KOPT-K1 (cell line): ENCODE data around the gene PASK.

Experiments used
- H3K27ac ChIP-seq: fragments of 200-600 bp; sonication (generic); 2 replicates; pipeline ENCODE4 v1.5.1; 2016; ENCODE audit warnings: antibody characterized with exemption, mild to moderate bottlenecking, low read depth, low read length; ENCODE audit not compliant: poor library complexity, severe bottlenecking
- H3K36me3 ChIP-seq: fragments of 200-600 bp; sonication (generic); 2 replicates; pipeline ENCODE4 v1.5.1; 2017; ENCODE audit warnings: antibody characterized with exemption, mild to moderate bottlenecking, low read length, moderate library complexity; ENCODE audit not compliant: insufficient read depth
- H3K9me3 ChIP-seq: fragments of 200-600 bp; sonication (generic); 2 replicates; pipeline ENCODE4 v1.5.1; 2017; ENCODE audit warnings: antibody characterized with exemption, low read length, mild to moderate bottlenecking; ENCODE audit not compliant: insufficient read depth, poor library complexity, severe bottlenecking

The PASK gene

GRCh38 chr2:241081643-241082340 is 67.5 kb downstream of the PASK start:
- no peak overlapping the region for H3K27ac ChIP-seq
- H3K9me3 ChIP-seq: no peaks in the 10 kb centered on the region
- H3K36me3 ChIP-seq: peaks cover 10% of the 10 kb centered on the region

GRCh38 chr2:241081190-241081642 is 68.1 kb downstream of the PASK start:
- H3K27ac ChIP-seq: no peak overlapping the region
- H3K9me3 ChIP-seq: no peaks in the 10 kb centered on the region
- peaks cover 4% of the 10 kb centered on the region for H3K36me3 ChIP-seq

- Histone ChIP-seq H3K27ac (no peak overlapping the region), H3K36me3 (0 out of 2 replicates have a peak, but pooled peaks cover 4% of the 10 kb centered on the region), H3K9me3 (no peaks in the 10 kb centered on the region)
Observed at GRCh38 chr2:241080405-241081189, 68.7 kb downstream of the PASK start.

- Histone ChIP-seq H3K9me3 (no peaks in the 10 kb centered on the region), H3K36me3 (peaks cover 15% of the 10 kb centered on the region; the same call in 1 of the 2 replicates)
Observed at GRCh38 chr2:241074901-241075540, 74.3 kb downstream of the PASK start.

GRCh38 chr2:241074065-241074818 is 75.0 kb downstream of the PASK start:
- no peaks in the 10 kb centered on the region for H3K9me3 ChIP-seq
- no peak overlapping the region for H3K27ac ChIP-seq
- H3K36me3 ChIP-seq: peaks cover 15% of the 10 kb centered on the region; the same call in 1 of the 2 replicates

More at GRCh38 chr2:241074901-241075540, 74.3 kb downstream of the PASK start:
- H3K27ac ChIP-seq: no peak overlapping the region

GRCh38 chr2:241073166-241074064 is 75.9 kb downstream of the PASK start:
- Histone ChIP-seq H3K9me3 (no peaks in the 10 kb centered on the region), H3K36me3 (peaks cover 15% of the 10 kb centered on the region; the same call in 1 of the 2 replicates), H3K27ac (no peak overlapping the region)

- Histone ChIP-seq H3K9me3 (no peaks in the 10 kb centered on the region), H3K36me3 (peaks cover 15% of the 10 kb centered on the region; the same call in 1 of the 2 replicates), H3K27ac (no peak overlapping the region)
Observed at GRCh38 chr2:241072553-241073165, 76.6 kb downstream of the PASK start.

- no peaks in the 10 kb centered on the region for H3K9me3 ChIP-seq
- peaks cover 15% of the 10 kb centered on the region; the same call in 1 of the 2 replicates for H3K36me3 ChIP-seq
- H3K27ac ChIP-seq: no peak overlapping the region
Observed at GRCh38 chr2:241072151-241072550, 77.1 kb downstream of the PASK start.

- Histone ChIP-seq H3K9me3 (no peaks in the 10 kb centered on the region), H3K36me3 (peaks cover 15% of the 10 kb centered on the region; the same call in 1 of the 2 replicates), H3K27ac (no peak overlapping the region)
Observed at GRCh38 chr2:241071677-241072111, 77.6 kb downstream of the PASK start.

GRCh38 chr2:241070811-241071676 is 78.2 kb downstream of the PASK start:
- H3K27ac ChIP-seq: no peak overlapping the region
- H3K9me3 ChIP-seq: no peaks in the 10 kb centered on the region
- peaks cover 15% of the 10 kb centered on the region; the same call in 1 of the 2 replicates for H3K36me3 ChIP-seq

- H3K9me3 ChIP-seq: no peaks in the 10 kb centered on the region
- no peak overlapping the region for H3K27ac ChIP-seq
Observed at GRCh38 chr2:241070361-241070760, 78.9 kb downstream of the PASK start.

GRCh38 chr2:241069821-241070281 is 79.4 kb downstream of the PASK start:
- Histone ChIP-seq H3K9me3 (no peaks in the 10 kb centered on the region), H3K27ac (no peak overlapping the region), H3K36me3 (peaks cover 4% of the 10 kb centered on the region; the same call in 1 of the 2 replicates)

More at GRCh38 chr2:241070361-241070760, 78.9 kb downstream of the PASK start:
- peaks cover 9% of the 10 kb centered on the region; the same call in 1 of the 2 replicates for H3K36me3 ChIP-seq
